Upper lobe of left lung (tissue), 6 donors: ENCODE measurements around the gene TGFB1I1. TPM values are rescaled to one million over a fixed set of nuclear protein-coding genes. Genes with fewer than 3 reads are reported as not detected.
"Not testable (repeated sequence)": the region's sequence is repeated elsewhere in the genome, so short reads cannot be mapped to it uniquely, and the experiment has no call there.

Source experiments
- ATAC-seq, 2 donors: fragments of 200-7000 bp; cut with Tn5 transposase; one replicate each; pipeline ENCODE4 v1.9.1; 2022; ENCODE audit warnings: mild to moderate bottlenecking in 2 of 2, moderate library complexity in 2 of 2; ENCODE audit not compliant: low FRiP score in 2 of 2
- DNase-seq, 2 donors: peaks; one replicate each; pipeline ENCODE4 v3.0.0-alpha.2; 2019 to 2020
- H3K27ac ChIP-seq, 4 donors: fragments of 200-600 bp; sonication (generic); one replicate each; pipeline ENCODE4 v1.5.1; 2016 to 2019
- H3K27me3 ChIP-seq, 4 donors: fragments of 200-600 bp; sonication (generic); one replicate each; pipeline ENCODE4 v1.5.1; 2017 to 2019
- H3K36me3 ChIP-seq, 4 donors: fragments of 200-600 bp; sonication (generic); one replicate each; pipeline ENCODE4 v1.5.1; 2016 to 2019
- H3K4me1 ChIP-seq, 4 donors: fragments of 200-600 bp; sonication (generic); one replicate each; pipeline ENCODE4 v1.5.1; 2018 to 2019
- H3K4me3 ChIP-seq, 4 donors: fragments of 200-600 bp; sonication (generic); one replicate each; pipeline ENCODE4 v1.5.1; 2017 to 2019; ENCODE audit warnings: mild to moderate bottlenecking in 2 of 4, moderate library complexity in 1 of 4
- H3K9me3 ChIP-seq, 4 donors: fragments of 200-600 bp; sonication (generic); one replicate each; pipeline ENCODE4 v1.5.1; 2018 to 2019
- CTCF ChIP-seq, 6 experiments: fragments of 450-650 bp in 4 of 6; fragments of 200-600 bp in 2 of 6; sonication (generic) in 2 of 6; IDR thresholded peaks; one replicate each; pipeline ENCODE4 v1.5.1; 2016 to 2019; ENCODE audit warnings: antibody characterized with exemption in 6 of 6
- EP300 ChIP-seq, 4 donors: sonication (generic); formaldehyde crosslinking; IDR thresholded peaks; one replicate each; pipeline ENCODE4 v1.5.1; 2017; ENCODE audit warnings: antibody characterized with exemption in 4 of 4, control low read depth in 2 of 4
- POLR2A ChIP-seq, 4 donors: fragments of 450-650 bp; IDR thresholded peaks; one replicate each; pipeline ENCODE4 v1.5.1; 2016 to 2017; ENCODE audit warnings: antibody characterized with exemption in 4 of 4, mild to moderate bottlenecking in 2 of 4
- POLR2AphosphoS5 ChIP-seq, 2 donors: sonication (generic); formaldehyde crosslinking; IDR thresholded peaks; one replicate each; pipeline ENCODE4 v1.5.1; 2017; ENCODE audit warnings: antibody characterized with exemption in 2 of 2
- WGBS, 2 donors: methylation state at CpG; one replicate each; pipeline ENCODE4 v1.1.5; 2017 to 2018; 5-methylcytosine and 5-hydroxymethylcytosine counted together
- total RNA-seq, 6 donors: library from RNA; depleted of rRNA in 4 of 6; stranded (reverse); fragments of >200 nt in 4 of 6; gene quantifications; one replicate each; pipeline versions ENCODE4 v1.1.0 to v1.2.1, GENCODE V29; 2016 to 2021
- donor health status: DM: no; HTN: no; CAD: no; lungs with moderate emphysema.
- donor health status: DM: no; HTN: yes; CAD: no; lungs with severe emphysema.

The TGFB1I1 gene
- total RNA-seq, 6 donors from 2014 or later: 21.0 to 62.8 (median 27.8) TPM

- peaks cover 0 to under 1% (median 0%) of the 10 kb centered on the region in 4 donors for H3K36me3 ChIP-seq
- peak within 1 kb of the TSS in 3 of 4 donors; percentile 26 to 70 (median 53) for H3K27ac ChIP-seq
- DNase-seq (no peak), ATAC-seq (no peak)
- H3K4me1 ChIP-seq: peaks cover 12 to 35% (median 24%) of the 10 kb centered on the region in 4 donors
- TF ChIP-seq POLR2A (IDR thresholded peaks at IDR 0.05) (no peak), CTCF (IDR thresholded peaks at IDR 0.05) (no peak), EP300 (IDR thresholded peaks at IDR 0.05) (no peak), POLR2AphosphoS5 (IDR thresholded peaks at IDR 0.05) (no peak)
- H3K27me3 ChIP-seq: peaks cover 0 to 3% (median 0%) of the 10 kb centered on the region in 4 donors
- 87 to 90% methylated on average over 4 of the region's 4 CpGs for WGBS, 2 donors
- H3K9me3 ChIP-seq: no peaks in the 10 kb centered on the region
- H3K4me3 ChIP-seq: no peak within 1 kb of the TSS
Observed at GRCh38 chr16:31483081-31483480, 11.1 kb downstream of the TGFB1I1 start, which contains the start of gene SLC5A2. SLC5A2 (plus strand) TSS chr16:31483123; CDS start chr16:31483137, 14 bp downstream.

GRCh38 chr16:31484048-31484447 lies 12.1 kb downstream of the TGFB1I1 start:
- not testable (repeated sequence) for DNase-seq, H3K27me3 ChIP-seq, H3K36me3 ChIP-seq, H3K4me3 ChIP-seq, ATAC-seq, H3K9me3 ChIP-seq
- peak overlapping the region; percentile 26 to 70 (median 46) for H3K27ac ChIP-seq
- H3K4me1 ChIP-seq: peaks cover 18 to 42% (median 31%) of the 10 kb centered on the region in 4 donors
- WGBS, 2 donors: 89 to 90% methylated on average over 4 of the region's 4 CpGs

GRCh38 chr16:31484491-31485171 lies 12.7 kb downstream of the TGFB1I1 start:
- peaks cover 0 to 3% (median 0%) of the 10 kb centered on the region in 4 donors for H3K27me3 ChIP-seq
- H3K27ac ChIP-seq: peak overlapping the region; percentile 40 to 70 (median 54)
- H3K4me1 ChIP-seq: peaks cover 18 to 42% (median 31%) of the 10 kb centered on the region in 4 donors
- TF ChIP-seq POLR2A (IDR thresholded peaks at IDR 0.05) (peak in 1 of 4 donors; percentile 49), CTCF (IDR thresholded peaks at IDR 0.05) (no peak), POLR2AphosphoS5 (IDR thresholded peaks at IDR 0.05) (peak in 1 of 2 donors; percentile 55)
- no peak overlapping the region for H3K4me3 ChIP-seq
- no peaks in the 10 kb centered on the region for H3K36me3 ChIP-seq
- no peaks in the 10 kb centered on the region for H3K9me3 ChIP-seq
- DNase-seq (peak; percentile 86 to 93), ATAC-seq (peak; percentile 42 to 91)
- WGBS, 2 donors: 43 to 45% methylated on average over 5 to 14 of the region's 14 CpGs

GRCh38 chr16:31485571-31485970 lies 13.6 kb downstream of the TGFB1I1 start:
- H3K27me3 ChIP-seq: peaks cover 0 to 3% (median 0%) of the 10 kb centered on the region in 4 donors
- H3K9me3 ChIP-seq: no peaks in the 10 kb centered on the region
- WGBS, 2 donors: 89 to 93% methylated on average over 16 to 17 of the region's 17 CpGs
- DNase-seq: peak in 1 of 2 donors; percentile 76
- no peak for ATAC-seq
- peaks cover 18 to 39% (median 29%) of the 10 kb centered on the region in 4 donors for H3K4me1 ChIP-seq
- H3K27ac ChIP-seq: peak overlapping the region in 3 of 4 donors; percentile 53 to 70 (median 54)
- H3K36me3 ChIP-seq: peaks cover 0 to 7% (median 3%) of the 10 kb centered on the region in 4 donors
- TF ChIP-seq EP300 (IDR thresholded peaks at IDR 0.05): no peak
- no peak for TF ChIP-seq CTCF (IDR thresholded peaks at IDR 0.05)
- peak overlapping the region in 1 of 4 donors; percentile 61 for H3K4me3 ChIP-seq

- DNase-seq: no peak
- Histone ChIP-seq H3K4me3 (peak overlapping the region in 2 of 4 donors; percentile 56 to 61), H3K9me3 (no peaks in the 10 kb centered on the region), H3K27ac (peak overlapping the region in 2 of 4 donors; percentile 28 to 52), H3K36me3 (peaks cover 0 to 12% (median 5%) of the 10 kb centered on the region in 4 donors), H3K4me1 (peaks cover 18 to 36% (median 27%) of the 10 kb centered on the region in 4 donors), H3K27me3 (peaks cover 0 to 3% (median 0%) of the 10 kb centered on the region in 4 donors)
- no peak for TF ChIP-seq POLR2A (IDR thresholded peaks at IDR 0.05)
- ATAC-seq: no peak
- 96 to 98% methylated on average over 5 of the region's 5 CpGs for WGBS, 2 donors
Observed at GRCh38 chr16:31486045-31486444, 14.1 kb downstream of the TGFB1I1 start.
